OCI-LY7 (cell line): ENCODE data around the gene SEC24D. TPM values are rescaled to one million over a fixed set of nuclear protein-coding genes. Genes with fewer than 3 reads are reported as not detected.

Experiments
- BruUV-seq: library from RNA; stranded (reverse); fragments of 400-500 nt; replicated peaks from 2 replicates; lab custom pipeline; 2021; lab: Mats Ljungman, UMichigan
- CTCF ChIA-PET: fragments of 300-600 bp; sonication (Branson Sonifier 250); formaldehyde crosslinking; loops from one replicate; lab custom pipeline; 2022; ENCODE audit warnings: antibody characterized with exemption; ENCODE audit not compliant: unreplicated experiment; lab: Charles Lee
- POLR2A ChIA-PET: fragments of 300-600 bp; sonication (Branson Sonifier 250); formaldehyde crosslinking; loops from one replicate; lab custom pipeline; 2022; ENCODE audit warnings: antibody characterized with exemption; lab: Charles Lee
- DNase-seq: peaks from one replicate; pipeline ENCODE4 v3.0.0-alpha.2; 2015; ENCODE audit warnings: low spot score
- H2AFZ ChIP-seq: fragments of 200-600 bp; sonication (generic), shearing (Covaris generic); 2 replicates; pipeline ENCODE4 v1.6.1; 2014; ENCODE audit warnings: mild to moderate bottlenecking, antibody characterized with exemption, low read length, moderate library complexity
- H3K27ac ChIP-seq: fragments of 200-600 bp; sonication (generic); 2 replicates; pipeline ENCODE4 v1.5.1; 2014; ENCODE audit warnings: mixed run types, low read depth, mild to moderate bottlenecking, moderate library complexity, low read length, inconsistent platforms; ENCODE audit not compliant: poor library complexity, severe bottlenecking
- H3K36me3 ChIP-seq: fragments of 200-600 bp; sonication (generic); 2 replicates; pipeline ENCODE4 v1.6.1; 2014; ENCODE audit warnings: mild to moderate bottlenecking, antibody characterized with exemption, low read length, moderate library complexity, mixed read lengths; ENCODE audit not compliant: insufficient read depth
- H3K4me1 ChIP-seq: fragments of 200-600 bp; sonication (generic); 2 replicates; pipeline ENCODE4 v1.5.1; 2014; ENCODE audit warnings: mild to moderate bottlenecking, low read length; ENCODE audit not compliant: insufficient read depth, poor library complexity, severe bottlenecking
- H3K4me2 ChIP-seq: fragments of 200-600 bp; sonication (generic); 2 replicates; pipeline ENCODE4 v1.6.1; 2014; ENCODE audit warnings: mild to moderate bottlenecking, low read length
- H3K4me3 ChIP-seq: fragments of 200-600 bp; sonication (generic); 2 replicates; pipeline ENCODE4 v1.5.1; 2014; ENCODE audit warnings: mild to moderate bottlenecking, low read depth, low read length; ENCODE audit not compliant: poor library complexity, severe bottlenecking
- H3K79me2 ChIP-seq: fragments of 200-600 bp; sonication (generic); 2 replicates; pipeline ENCODE4 v1.6.1; 2016; ENCODE audit warnings: low read depth, mild to moderate bottlenecking, low read length, moderate library complexity, mixed read lengths; ENCODE audit not compliant: insufficient read depth
- H3K9me2 ChIP-seq: fragments of 200-600 bp; sonication (generic); 2 replicates; pipeline ENCODE4 v1.6.1; 2016; ENCODE audit warnings: mild to moderate bottlenecking, low read length, mixed read lengths; ENCODE audit not compliant: insufficient read depth
- H3K9me3 ChIP-seq: fragments of 200-600 bp; sonication (generic); 2 replicates; pipeline ENCODE4 v1.6.1; 2014; ENCODE audit warnings: mild to moderate bottlenecking, mixed run types, low read length, mixed read lengths
- H4K20me1 ChIP-seq: fragments of 200-600 bp; sonication (generic); 2 replicates; pipeline ENCODE4 v1.6.1; 2014; ENCODE audit warnings: mild to moderate bottlenecking, antibody characterized with exemption, low read length, moderate library complexity, mixed read lengths; ENCODE audit not compliant: insufficient read depth
- CTCF ChIP-seq: fragments of 200-600 bp; sonication (generic); conservative IDR thresholded peaks from 2 replicates; pipeline ENCODE4 v1.5.1; 2014; ENCODE audit warnings: mild to moderate bottlenecking, antibody characterized with exemption, low read length, moderate library complexity, mixed read lengths
- EZH2phosphoT487 ChIP-seq: fragments of 200-600 bp; sonication (generic); IDR thresholded peaks from 2 replicates; pipeline ENCODE4 v1.6.1; 2018; ENCODE audit warnings: low read depth, borderline replicate concordance, mild to moderate bottlenecking, mixed run types, antibody characterized with exemption, low read length, moderate library complexity, mixed read lengths
- intact Hi-C: fragments of 100-400 bp; cut with micrococcal nuclease; formaldehyde crosslinking; loops from one replicate; pipeline ENCODE4 v1.10.0; 2022; ENCODE audit not compliant: unreplicated experiment
- total RNA-seq, 2 experiments: library from RNA; depleted of rRNA in 1 of 2; stranded (reverse); fragments of >200 nt in 1 of 2; shearing (Covaris generic) in 1 of 2; gene quantifications; 2 replicates each; pipeline ENCODE4 v1.2.3, GENCODE V29; 2014 to 2022

The SEC24D gene
- total RNA-seq, 2 experiments from 2014 or later, result 15.1 to 56.1 TPM

DNA sequence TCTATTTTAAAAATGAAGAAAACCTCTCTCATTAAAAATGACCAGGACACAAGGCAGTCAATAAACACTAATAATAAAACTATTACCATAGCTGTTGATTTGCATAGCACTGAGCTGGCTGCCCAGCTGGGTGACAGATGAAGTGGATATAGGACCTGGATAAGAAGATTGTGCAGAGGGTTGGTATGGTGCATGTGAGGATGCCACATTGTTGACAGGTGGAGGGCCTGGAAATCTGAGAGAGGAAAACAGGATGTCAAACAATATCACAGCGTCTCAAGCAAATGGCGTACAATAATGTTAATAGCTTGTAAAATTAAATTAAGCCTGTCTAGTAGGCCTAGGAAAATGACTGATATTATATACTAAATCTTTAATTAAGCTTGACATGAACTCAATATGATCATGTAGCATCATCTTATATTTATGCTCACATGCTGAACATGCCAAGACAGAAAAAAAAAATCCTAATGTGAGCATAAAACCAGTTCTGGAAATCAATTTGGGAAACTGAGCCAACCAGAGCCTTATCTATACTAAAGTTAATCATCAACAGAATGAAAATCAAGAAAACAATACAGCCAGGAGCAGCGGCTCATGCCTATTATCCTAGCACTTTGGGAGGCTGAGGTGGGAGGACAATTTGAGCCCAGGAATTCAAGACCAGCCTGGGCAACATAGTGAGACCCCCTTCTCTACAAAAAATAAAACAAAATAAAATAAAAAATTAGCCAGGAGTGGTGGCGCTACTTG lies 18.6 kb downstream of the SEC24D start:
- Histone ChIP-seq H3K36me3 (peaks cover 53% of the 10 kb centered on the region), H3K9me3 (no peaks in the 10 kb centered on the region), H3K27ac (no peak overlapping the region), H3K4me3 (no peak overlapping the region), H3K4me1 (no peaks in the 10 kb centered on the region), H3K4me2 (no peak overlapping the region), H3K79me2 (no peaks in the 10 kb centered on the region), H3K9me2 (no peaks in the 10 kb centered on the region), H2AFZ (no peak overlapping the region), H4K20me1 (no peaks in the 10 kb centered on the region)
- DNase-seq, result no peak
- BruUV-seq, result no TSS peak
- TF ChIP-seq EZH2phosphoT487, result no peak
- TF ChIP-seq CTCF, result no peak
- ChIA-PET POLR2A (interaction anchor here (0.6 to 0.9 kb wide), 2 partner anchors 8 to 50 kb away, joined by 3 read pairs; no protein-coding TSS in a partner anchor), CTCF (no interaction called here)
- intact Hi-C loops, result no loop called here

- Histone ChIP-seq H3K4me3 (no peak overlapping the region), H3K4me1 (no peaks in the 10 kb centered on the region), H3K9me3 (no peaks in the 10 kb centered on the region), H3K36me3 (peaks cover 50% of the 10 kb centered on the region), H3K79me2 (no peaks in the 10 kb centered on the region), H4K20me1 (no peaks in the 10 kb centered on the region), H3K27ac (no peak overlapping the region), H3K9me2 (no peaks in the 10 kb centered on the region), H2AFZ (no peak overlapping the region), H3K4me2 (no peak overlapping the region)
- ChIA-PET POLR2A (interaction anchor here (0.5 to 0.9 kb wide), 2 partner anchors 9 to 322 kb away, joined by 3 read pairs; no protein-coding TSS in a partner anchor), CTCF (no interaction called here)
- no peak for TF ChIP-seq EZH2phosphoT487
- no peak for TF ChIP-seq CTCF
- DNase-seq, result no peak
- intact Hi-C loops, result no loop called here
- BruUV-seq, result no TSS peak
Observed at GRCh38 chr4:118816538-118817177, 19.3 kb downstream of the SEC24D start.

DNA sequence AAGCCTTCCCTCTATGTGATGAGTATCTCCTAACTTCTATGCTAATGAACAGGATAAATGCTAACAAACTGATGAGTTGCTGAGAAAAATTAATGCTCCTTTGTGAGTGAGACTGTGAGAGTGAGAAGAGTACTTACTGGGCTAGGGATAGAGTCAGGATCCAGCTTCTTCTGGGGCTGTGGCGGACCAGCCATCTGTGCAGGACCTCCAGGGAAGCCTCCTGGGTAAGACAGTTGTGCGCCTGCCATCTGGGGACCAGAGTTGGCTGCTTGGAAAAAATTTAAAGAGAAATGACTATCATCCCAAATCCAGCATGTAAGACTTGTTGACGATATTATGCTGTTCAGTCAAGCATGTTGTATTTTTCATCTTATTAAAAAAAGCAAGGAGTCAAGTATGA lies 21.0 kb downstream of the SEC24D start:
- Histone ChIP-seq H4K20me1 (no peaks in the 10 kb centered on the region), H3K9me2 (no peaks in the 10 kb centered on the region), H3K79me2 (no peaks in the 10 kb centered on the region), H3K4me3 (no peak overlapping the region), H2AFZ (no peak overlapping the region), H3K36me3 (peaks cover 61% of the 10 kb centered on the region), H3K9me3 (no peaks in the 10 kb centered on the region), H3K4me1 (no peaks in the 10 kb centered on the region), H3K4me2 (no peak overlapping the region), H3K27ac (no peak overlapping the region)
- no peak for DNase-seq
- no peak for TF ChIP-seq EZH2phosphoT487
- TF ChIP-seq CTCF, result no peak
- ChIA-PET CTCF (no interaction called here), POLR2A (interaction anchor here (0.6 to 0.8 kb wide), 2 partner anchors 8 to 76 kb away, joined by 3 to 4 read pairs; no protein-coding TSS in a partner anchor)
- BruUV-seq, result no TSS peak
- intact Hi-C loops, result no loop called here
